OCI-LY3 (cell line): ENCODE measurements around the gene STARD13.

Source experiments
- H2AFZ ChIP-seq: fragments of 200-600, 300-600 bp; shearing (Covaris generic); 2 replicates; pipeline ENCODE4 v1.6.0; 2014; ENCODE audit warnings: antibody characterized with exemption, low read depth, low read length
- H3K27ac ChIP-seq: fragments of 200-600, 300-600 bp; sonication (generic); 2 replicates; pipeline ENCODE4 v1.5.1; 2014; ENCODE audit warnings: mild to moderate bottlenecking, low read length, moderate library complexity, mixed read lengths
- H3K27me3 ChIP-seq: fragments of 200-600, 300-600 bp; sonication (generic); 2 replicates; pipeline ENCODE4 v1.6.1; 2014; ENCODE audit warnings: low read depth, low read length, mixed read lengths
- H3K36me3 ChIP-seq: fragments of 200-600, 300-600 bp; sonication (generic); replicated peaks from 2 replicates; pipeline ENCODE3; 2014; ENCODE audit warnings: low read depth, low read length, mixed read lengths
- H3K4me1 ChIP-seq: fragments of 300-600, 200-600 bp; sonication (generic); 2 replicates; pipeline ENCODE4 v1.6.1; 2014; ENCODE audit warnings: low read length, mixed read lengths
- H3K4me2 ChIP-seq: fragments of 200-600, 300-600 bp; sonication (generic); 2 replicates; pipeline ENCODE4 v1.6.1; 2014; ENCODE audit warnings: low read length, mixed read lengths
- H3K4me3 ChIP-seq: fragments of 300-600, 200-600 bp; sonication (generic); 2 replicates; pipeline ENCODE4 v1.5.1; 2014; ENCODE audit warnings: antibody characterized with exemption, mild to moderate bottlenecking, low read length, moderate library complexity
- H3K79me2 ChIP-seq: fragments of 300-600, 200-600 bp; shearing (Covaris generic); 2 replicates; pipeline ENCODE4 v1.6.1; 2014; ENCODE audit warnings: mild to moderate bottlenecking, low read length, mixed read lengths
- H3K9ac ChIP-seq: fragments of 300-600, 200-600 bp; shearing (Covaris generic); 2 replicates; pipeline ENCODE4 v1.6.0; 2014; ENCODE audit warnings: mild to moderate bottlenecking, low read length, moderate library complexity
- H3K9me3 ChIP-seq: fragments of 200-600, 300-600 bp; shearing (Covaris generic); 2 replicates; pipeline ENCODE4 v1.6.1; 2014; ENCODE audit warnings: low read length, mixed read lengths; ENCODE audit not compliant: insufficient read depth
- H4K20me1 ChIP-seq: fragments of 200-600, 300-600 bp; sonication (generic); 2 replicates; pipeline ENCODE4 v1.6.1; 2016; ENCODE audit warnings: low read length, mixed read lengths; ENCODE audit not compliant: insufficient read depth
- EZH2phosphoT487 ChIP-seq: fragments of 200-600 bp; shearing (Covaris generic); IDR thresholded peaks from 2 replicates; pipeline ENCODE4 v1.6.1; 2018; ENCODE audit warnings: antibody characterized with exemption, mixed run types, low read depth
- TF ChIP-seq, protein P1 (sequence below): fragments of 200-600, 300-600 bp; sonication (generic); IDR thresholded peaks from 2 replicates; pipeline ENCODE4 v1.5.1; 2014; ENCODE audit warnings: antibody characterized with exemption, low read length, low read depth

Gene STARD13

DNA sequence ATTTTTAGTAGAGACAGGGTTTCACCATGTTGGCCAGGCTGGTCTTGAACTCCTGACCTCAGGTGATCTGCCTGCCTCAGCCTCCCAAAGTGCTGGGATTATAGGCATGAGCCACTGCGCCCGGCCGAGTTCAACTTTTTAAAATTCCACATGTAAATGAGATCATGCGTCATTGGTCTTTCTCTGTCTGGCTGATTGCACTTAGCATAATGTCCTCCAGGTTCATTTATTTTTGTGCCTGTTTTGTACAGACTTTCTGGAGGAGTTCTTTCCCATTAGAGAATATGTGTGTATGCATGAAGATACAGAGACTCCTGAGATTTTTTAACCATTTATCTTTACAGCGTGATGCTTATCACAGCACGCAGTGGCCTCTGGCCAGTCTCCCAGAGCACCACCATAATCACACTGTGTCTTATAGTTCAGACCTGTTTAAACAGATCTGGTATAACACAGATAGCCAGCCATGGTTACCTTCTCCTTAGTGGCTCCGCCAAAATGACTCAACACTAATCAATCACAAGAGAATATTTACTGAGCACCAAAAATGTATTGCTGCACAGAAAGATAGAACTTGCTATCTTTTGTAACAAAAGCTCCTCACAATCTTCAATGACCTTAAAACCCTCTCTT is 11.4 kb upstream of the STARD13 start:
- Histone ChIP-seq H3K27me3 (no peaks in the 10 kb centered on the region), H2AFZ (no peak overlapping the region), H3K27ac (no peak overlapping the region), H3K4me3 (no peak overlapping the region), H3K79me2 (no peaks in the 10 kb centered on the region), H3K9ac (no peak overlapping the region), H3K9me3 (no peaks in the 10 kb centered on the region), H4K20me1 (no peaks in the 10 kb centered on the region), H3K36me3 (no peaks in the 10 kb centered on the region), H3K4me1 (no peaks in the 10 kb centered on the region), H3K4me2 (no peak overlapping the region)
- TF ChIP-seq, protein P1, sequence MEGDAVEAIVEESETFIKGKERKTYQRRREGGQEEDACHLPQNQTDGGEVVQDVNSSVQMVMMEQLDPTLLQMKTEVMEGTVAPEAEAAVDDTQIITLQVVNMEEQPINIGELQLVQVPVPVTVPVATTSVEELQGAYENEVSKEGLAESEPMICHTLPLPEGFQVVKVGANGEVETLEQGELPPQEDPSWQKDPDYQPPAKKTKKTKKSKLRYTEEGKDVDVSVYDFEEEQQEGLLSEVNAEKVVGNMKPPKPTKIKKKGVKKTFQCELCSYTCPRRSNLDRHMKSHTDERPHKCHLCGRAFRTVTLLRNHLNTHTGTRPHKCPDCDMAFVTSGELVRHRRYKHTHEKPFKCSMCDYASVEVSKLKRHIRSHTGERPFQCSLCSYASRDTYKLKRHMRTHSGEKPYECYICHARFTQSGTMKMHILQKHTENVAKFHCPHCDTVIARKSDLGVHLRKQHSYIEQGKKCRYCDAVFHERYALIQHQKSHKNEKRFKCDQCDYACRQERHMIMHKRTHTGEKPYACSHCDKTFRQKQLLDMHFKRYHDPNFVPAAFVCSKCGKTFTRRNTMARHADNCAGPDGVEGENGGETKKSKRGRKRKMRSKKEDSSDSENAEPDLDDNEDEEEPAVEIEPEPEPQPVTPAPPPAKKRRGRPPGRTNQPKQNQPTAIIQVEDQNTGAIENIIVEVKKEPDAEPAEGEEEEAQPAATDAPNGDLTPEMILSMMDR: no peak
- no peak for TF ChIP-seq EZH2phosphoT487

DNA sequence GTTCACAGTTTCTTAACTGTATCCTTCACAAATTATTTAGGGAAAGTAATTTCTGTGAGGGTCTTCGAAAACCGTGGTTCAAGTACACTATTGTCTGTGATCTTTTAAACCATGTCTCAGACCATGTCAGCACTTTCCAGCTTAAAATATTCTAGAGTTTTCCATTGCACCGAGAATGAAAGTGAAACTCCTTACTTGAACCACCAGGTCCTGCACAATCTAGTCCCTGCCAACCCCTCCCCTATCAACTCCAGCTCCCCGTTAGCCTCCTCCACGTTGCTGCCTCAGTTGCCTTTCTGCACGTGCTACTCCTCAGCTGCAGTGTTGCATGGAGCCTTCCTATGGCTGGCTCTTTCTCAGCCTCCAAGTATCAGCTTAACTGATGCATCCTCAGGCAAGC is 7.2 kb upstream of the STARD13 start:
- Histone ChIP-seq H2AFZ (no peak overlapping the region), H3K4me2 (peak overlapping the region; percentile 22; the same call in 1 of the 2 replicates), H3K9me3 (no peaks in the 10 kb centered on the region), H3K4me3 (no peak overlapping the region), H3K27me3 (no peaks in the 10 kb centered on the region), H3K79me2 (no peaks in the 10 kb centered on the region), H3K36me3 (no peaks in the 10 kb centered on the region), H3K27ac (no peak overlapping the region), H3K4me1 (no peaks in the 10 kb centered on the region), H4K20me1 (no peaks in the 10 kb centered on the region), H3K9ac (no peak overlapping the region)
- TF ChIP-seq, protein P1: no peak
- TF ChIP-seq EZH2phosphoT487: no peak

DNA sequence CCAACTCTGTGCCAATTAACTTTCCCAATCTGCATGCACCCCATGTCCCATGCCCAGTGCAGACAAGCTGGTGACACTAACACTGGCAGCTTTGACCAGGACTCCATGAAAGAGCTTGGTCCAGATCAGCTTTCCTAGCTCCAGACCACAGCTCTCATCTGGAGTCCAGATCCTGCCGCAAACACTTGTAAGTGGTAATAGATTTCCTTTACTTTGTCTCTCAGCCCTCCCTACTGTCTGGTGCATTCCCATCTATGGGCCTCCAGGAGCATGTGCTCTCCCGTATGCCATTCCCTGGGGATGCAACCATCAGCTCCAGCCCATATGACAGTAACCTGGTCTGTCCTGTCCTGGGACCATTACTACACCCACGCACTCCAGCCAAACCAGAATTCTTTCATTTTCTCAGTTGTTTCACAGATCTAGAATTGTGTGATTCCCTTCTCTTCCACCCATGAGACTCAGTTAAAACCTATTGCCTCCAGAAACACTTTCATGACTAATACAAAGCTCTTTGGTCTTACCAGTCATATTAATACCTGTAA is 4.9 kb upstream of the STARD13 start:
- H3K9me3 ChIP-seq: no peaks in the 10 kb centered on the region
- H2AFZ ChIP-seq: no peak overlapping the region
- no peak overlapping the region for H3K9ac ChIP-seq

DNA sequence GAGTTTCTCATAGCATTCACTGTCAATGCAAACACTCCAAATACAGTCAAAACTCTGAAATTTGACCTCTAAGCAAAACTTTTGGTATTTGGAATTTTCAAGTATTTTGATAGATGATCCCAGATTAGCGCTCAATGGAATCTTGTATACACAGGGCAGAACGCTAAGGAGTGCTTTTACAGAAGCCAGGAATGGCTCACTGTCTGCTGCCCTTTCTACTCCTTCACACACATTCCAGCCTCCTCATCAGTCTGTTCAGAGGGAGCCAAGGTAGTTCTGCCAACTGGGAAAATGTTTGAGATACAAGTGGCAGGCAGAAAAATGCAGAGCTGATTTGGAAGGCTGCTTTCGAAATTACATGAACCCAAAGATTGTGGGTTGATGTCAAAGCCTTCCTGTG is 4.4 kb upstream of the STARD13 start:
- Histone ChIP-seq H3K9me3 (no peaks in the 10 kb centered on the region), H2AFZ (no peak overlapping the region), H3K4me2 (no peak overlapping the region), H3K36me3 (no peaks in the 10 kb centered on the region), H3K27me3 (0 out of 2 replicates have a peak, but pooled peaks cover under 1% of the 10 kb centered on the region), H3K4me3 (no peak overlapping the region), H3K27ac (no peak overlapping the region), H3K9ac (no peak overlapping the region), H4K20me1 (no peaks in the 10 kb centered on the region), H3K79me2 (no peaks in the 10 kb centered on the region), H3K4me1 (no peaks in the 10 kb centered on the region)
- no peak for TF ChIP-seq EZH2phosphoT487
- TF ChIP-seq, protein P1: no peak

More for the DNA sequence above, 4.9 kb upstream of the STARD13 start:
- H3K4me1 ChIP-seq: no peaks in the 10 kb centered on the region
- TF ChIP-seq, protein P1: no peak
- TF ChIP-seq EZH2phosphoT487: no peak
- no peak overlapping the region for H3K4me3 ChIP-seq
- H3K36me3 ChIP-seq: no peaks in the 10 kb centered on the region
- no peaks in the 10 kb centered on the region for H3K79me2 ChIP-seq
- H3K27me3 ChIP-seq: no peaks in the 10 kb centered on the region
- no peaks in the 10 kb centered on the region for H4K20me1 ChIP-seq
- no peak overlapping the region for H3K4me2 ChIP-seq
- no peak overlapping the region for H3K27ac ChIP-seq
